ENCODE measurements around the gene KIF14. TPM values are rescaled to one million over a fixed set of nuclear protein-coding genes. Genes with fewer than 3 reads are reported as not detected.

The KIF14 gene, protein sequence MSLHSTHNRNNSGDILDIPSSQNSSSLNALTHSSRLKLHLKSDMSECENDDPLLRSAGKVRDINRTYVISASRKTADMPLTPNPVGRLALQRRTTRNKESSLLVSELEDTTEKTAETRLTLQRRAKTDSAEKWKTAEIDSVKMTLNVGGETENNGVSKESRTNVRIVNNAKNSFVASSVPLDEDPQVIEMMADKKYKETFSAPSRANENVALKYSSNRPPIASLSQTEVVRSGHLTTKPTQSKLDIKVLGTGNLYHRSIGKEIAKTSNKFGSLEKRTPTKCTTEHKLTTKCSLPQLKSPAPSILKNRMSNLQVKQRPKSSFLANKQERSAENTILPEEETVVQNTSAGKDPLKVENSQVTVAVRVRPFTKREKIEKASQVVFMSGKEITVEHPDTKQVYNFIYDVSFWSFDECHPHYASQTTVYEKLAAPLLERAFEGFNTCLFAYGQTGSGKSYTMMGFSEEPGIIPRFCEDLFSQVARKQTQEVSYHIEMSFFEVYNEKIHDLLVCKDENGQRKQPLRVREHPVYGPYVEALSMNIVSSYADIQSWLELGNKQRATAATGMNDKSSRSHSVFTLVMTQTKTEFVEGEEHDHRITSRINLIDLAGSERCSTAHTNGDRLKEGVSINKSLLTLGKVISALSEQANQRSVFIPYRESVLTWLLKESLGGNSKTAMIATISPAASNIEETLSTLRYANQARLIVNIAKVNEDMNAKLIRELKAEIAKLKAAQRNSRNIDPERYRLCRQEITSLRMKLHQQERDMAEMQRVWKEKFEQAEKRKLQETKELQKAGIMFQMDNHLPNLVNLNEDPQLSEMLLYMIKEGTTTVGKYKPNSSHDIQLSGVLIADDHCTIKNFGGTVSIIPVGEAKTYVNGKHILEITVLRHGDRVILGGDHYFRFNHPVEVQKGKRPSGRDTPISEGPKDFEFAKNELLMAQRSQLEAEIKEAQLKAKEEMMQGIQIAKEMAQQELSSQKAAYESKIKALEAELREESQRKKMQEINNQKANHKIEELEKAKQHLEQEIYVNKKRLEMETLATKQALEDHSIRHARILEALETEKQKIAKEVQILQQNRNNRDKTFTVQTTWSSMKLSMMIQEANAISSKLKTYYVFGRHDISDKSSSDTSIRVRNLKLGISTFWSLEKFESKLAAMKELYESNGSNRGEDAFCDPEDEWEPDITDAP (N-terminal part only)
- 3.1 TPM for total RNA-seq

DNA sequence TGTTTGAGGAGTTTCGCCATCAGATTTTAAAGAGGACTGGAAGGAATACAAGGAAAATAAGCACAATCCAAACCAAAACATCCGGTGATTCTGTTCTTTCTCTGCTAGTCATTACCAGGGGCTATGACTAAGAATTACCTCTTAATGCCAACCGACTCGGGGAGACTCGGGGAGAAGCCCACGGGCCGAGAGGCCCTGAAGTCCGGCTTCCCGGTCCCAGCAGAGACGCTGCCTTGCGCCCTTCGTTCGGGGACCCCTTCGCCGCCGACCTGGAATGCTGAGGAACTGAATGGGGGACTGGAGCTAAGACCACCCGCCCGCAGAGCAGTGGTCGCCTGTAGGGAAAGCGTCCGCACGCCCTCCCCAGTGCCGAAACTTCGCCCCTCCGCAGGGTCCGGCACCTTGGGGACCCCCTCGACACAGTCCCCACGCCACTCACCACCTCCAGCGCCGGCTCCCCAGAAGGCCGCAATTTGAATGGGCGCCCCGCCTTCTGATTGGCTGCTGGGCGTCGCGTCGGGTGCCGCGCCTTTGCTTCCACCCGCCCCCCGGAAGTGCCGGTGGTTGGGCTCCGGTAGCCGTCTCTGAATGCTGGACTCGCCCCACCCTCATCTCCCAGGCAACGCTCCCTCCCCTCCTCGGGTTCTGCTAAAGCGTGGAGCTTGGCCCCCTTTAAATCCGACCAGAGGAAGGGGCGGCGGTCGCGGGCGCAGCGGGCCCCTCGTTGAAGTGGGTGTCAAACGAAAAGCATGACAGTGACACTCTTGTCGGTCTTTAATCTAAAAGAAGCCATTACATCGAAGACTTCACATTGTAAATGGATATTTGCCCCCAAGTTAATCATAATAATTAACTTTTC, at the start of gene KIF14:
Gene KIF14, minus strand, starts transcription at position 479 of the 859 bp plus-strand sequence. CDS start 2,028 bp downstream, outside the sequence.
- ATAC-seq, result peak; percentile 98

DNA sequence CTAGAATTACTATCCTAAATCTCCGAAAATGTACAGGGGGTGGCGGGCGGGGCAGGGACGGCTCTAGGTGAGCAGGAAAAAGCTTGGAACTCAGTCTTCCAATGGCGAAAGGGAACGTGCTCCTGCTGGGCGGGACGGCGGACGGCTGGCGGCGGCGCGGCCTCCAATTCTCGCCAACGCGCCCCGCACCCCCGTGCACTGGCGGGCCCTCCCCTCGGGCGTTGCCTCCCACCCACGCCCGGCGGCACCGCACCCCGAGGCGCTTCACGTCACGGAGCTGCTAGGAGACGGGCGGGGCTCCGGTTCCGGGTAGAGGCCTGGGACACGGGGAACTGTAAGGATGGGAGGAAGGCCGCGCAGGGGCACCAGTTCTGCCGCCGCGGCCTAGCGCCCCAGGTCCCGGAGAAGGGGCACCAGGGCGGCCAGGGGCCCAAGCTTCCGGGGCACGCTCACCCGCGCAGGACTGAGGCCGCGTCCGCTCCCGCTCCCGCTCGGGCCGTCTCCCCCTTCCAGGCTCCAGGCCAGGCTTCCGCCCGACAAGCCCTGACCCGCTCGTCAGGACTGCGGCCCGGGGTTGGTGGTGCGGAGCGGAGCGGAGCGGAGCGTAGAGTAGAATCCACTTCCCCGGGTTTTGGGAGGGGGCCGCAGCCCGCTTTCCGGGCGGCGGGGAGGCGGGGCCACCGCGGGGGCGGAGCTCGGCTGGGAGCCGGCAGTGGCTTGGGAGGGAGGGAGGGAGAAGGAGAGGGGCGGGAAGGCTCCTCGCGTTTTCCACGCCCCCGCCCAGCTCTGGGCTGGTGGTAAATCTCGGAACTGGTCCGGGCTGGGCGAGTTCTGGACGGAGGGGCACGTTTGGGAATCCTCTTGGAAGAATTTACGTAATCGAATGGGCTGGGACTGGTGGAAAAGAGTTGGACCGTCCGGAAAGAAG, 49.0 kb upstream of the KIF14 start, which contains the start of gene DDX59:
Gene DDX59, minus strand, starts transcription at position 594 of the 928 bp plus-strand sequence. CDS start 3,167 bp downstream, outside the sequence.
- ATAC-seq, result peak; percentile 91

DNA sequence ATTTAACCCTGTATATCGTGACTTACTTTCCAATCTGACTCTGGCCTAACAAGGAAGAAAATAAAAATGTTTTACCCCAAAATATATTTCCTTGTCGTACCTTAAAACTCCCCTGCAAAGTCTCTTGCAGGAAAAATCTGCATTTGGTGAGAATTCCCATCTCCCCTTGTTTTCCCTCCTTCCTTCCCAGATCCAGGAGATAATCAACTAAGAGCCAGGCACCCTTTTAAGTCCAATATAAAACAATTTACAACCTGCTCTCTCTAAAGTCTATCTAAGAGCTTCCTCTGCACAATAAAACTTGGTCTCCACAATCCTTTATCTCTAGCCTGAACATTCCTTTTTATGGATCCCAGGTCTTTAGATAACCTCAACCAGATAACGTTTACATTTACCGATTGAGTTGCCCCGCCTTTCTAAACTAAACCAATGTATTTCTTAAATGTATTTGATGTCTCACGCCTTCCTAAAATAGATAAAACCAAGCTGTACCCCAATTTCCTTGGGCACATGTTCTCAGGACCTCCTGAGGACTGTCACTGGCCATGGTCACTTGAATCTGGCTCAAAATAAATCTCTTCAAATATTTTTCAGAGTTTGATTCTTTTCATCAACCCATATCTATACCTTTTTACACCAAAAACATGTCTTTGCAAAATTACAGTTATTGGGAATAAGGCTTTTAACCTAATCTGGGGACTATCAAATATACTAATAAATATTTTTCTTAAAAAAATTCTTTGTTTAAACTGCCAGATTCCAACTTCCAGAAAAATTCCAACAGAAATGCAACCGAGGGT, 48.2 kb upstream of the KIF14 start:
- ATAC-seq, result no peak

DNA sequence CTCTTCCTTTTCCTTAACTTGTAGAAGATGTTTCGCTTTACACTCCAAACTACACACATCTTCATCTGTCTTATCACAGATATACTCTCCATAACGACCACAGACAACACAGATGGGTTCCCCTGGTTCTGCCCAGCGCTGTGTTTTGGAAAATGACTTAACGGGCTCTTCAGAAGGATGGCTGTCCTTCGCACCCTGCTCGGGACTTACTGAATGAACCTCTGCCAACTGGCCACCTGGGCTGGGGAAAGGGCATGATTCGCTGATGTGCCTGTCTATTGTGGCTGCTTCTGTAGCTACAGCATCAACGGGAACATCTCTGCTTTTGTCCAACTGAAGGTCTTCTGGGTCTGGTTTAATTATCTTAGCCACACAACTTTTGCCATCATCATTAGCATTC, 45.8 kb upstream of the KIF14 start:
- no peak for ATAC-seq

DNA sequence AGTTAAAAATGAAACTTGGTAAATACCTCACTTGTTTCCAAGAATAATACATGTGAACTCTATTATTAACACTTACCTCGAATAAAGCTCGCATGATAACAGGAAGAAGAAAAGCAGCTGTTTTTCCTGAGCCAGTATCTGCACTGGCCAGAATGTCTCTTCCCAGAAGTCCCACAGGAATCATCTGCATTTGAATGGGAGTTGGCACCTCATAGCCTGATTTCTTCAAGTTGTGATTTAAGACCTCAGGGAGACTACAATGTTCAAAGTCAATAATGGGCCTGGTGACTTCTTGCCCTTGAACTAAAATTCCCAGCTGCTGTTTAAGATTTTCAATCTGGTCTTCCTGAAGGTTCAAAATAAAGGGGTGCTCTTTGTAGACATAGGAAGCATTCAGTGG, 45.3 kb upstream of the KIF14 start:
- ATAC-seq, result no peak

DNA sequence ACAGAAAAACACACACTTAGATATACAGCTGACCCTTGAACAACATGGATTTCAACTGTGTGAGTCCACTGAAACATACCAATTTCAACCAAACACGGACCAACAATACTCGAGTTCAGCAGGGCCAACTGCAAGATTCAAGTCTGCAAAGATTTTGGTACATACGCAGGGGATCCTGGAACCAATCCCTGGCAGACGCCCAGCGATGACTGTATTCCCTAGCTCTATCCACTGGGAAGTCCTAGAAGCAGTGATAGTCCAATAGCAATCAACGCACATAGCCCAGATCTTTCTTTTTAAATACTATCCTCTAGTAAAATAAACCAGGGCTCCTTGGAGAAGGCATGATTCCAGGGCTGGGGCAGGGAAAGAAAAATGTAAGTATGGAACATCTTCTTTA, 40.2 kb upstream of the KIF14 start:
- no peak for ATAC-seq

DNA sequence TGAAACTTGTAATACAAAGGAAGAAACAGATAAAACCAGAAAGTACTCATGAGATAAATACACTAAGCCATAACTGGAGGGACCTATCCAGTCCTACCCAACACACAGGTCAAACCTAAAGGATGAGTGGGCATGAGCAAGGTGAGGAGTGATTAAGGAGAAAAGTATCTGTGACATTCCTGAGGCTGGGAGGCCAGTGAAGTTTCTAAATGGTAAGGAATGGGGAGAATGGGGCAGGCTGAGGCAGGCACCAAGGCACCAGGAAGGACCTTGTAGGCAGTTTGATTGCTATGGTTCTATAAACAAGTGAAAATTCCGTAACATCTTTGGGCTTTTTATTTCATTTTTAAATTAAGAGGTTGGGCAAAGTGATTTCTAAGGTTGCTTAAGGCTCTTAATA, 38.7 kb upstream of the KIF14 start:
- peak; percentile 85 for ATAC-seq

DNA sequence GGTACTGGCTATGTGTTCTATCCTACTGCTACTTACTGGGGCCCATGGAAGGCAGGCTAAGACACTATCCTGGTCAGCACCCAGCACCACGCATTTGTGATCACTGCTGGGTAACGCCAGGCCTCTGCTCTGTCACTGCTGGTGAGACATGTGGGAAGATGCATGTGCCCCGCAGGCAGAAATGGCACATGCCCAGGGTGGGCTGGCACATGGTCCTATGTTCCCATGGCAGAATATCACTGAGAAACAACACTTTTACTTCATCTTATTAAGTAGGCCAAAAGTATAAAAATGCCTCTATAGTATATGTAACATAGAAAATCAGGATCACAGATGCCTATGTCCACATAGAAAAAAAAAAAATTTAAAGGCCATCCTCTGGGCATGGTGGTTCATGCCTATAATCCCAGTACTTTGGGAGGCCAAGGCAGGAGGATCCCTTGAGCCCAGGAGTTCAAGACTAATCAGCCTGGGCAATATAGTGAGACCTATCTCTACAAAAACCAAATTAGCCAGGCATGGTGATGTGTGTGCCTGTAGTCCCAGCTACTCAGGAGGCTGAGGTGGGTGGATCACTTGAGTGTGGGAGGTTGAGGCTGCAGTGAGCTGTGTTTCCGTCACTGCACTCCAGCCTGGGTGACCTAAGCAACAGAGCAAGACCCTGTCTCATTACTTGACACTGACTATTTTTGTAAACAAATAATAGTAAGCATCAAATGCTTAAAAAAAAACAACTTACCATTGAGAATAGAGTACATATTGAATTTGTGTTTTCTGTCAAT, 37.7 kb upstream of the KIF14 start:
- no peak for ATAC-seq

DNA sequence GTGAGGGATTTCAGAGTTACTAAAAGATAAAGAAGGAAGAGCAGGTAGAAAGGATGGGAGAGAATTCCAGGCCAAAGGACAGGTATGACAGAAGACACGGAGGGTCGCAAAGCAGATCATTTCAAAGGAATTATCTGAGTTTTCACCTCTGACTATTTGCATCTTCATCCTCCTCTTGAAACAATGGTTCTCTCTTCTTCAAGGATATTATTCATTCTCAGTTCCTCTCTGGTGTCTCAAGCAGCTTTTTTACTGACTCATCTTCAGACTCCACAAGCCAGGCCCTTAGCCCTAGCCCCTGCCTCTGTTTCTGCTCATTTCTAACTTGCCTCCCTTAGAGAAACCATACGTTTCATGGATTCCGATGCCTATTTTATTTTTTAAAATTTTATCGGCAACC, 34.1 kb upstream of the KIF14 start:
- ATAC-seq, result no peak

DNA sequence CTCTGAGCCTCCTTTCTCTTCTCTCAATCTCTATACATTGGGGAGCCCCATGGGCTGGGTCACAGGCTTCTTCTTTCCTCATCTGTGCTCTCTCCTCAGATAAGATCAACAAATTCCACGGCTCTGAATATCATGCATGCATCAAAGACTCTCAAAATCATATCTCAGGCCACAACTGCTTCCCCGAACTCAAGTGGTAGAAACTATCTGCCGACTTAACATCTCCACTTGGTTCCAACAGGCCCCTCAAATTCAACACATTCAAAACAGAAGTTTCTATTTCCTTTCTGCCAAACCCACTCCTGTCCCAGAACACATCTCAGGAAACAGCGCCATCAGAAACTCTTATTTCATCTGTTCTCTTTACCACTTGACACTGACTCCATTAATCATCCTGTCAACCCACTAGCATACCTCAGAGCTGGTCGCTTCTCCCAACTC, 32.5 kb upstream of the KIF14 start:
- ATAC-seq, result no peak

DNA sequence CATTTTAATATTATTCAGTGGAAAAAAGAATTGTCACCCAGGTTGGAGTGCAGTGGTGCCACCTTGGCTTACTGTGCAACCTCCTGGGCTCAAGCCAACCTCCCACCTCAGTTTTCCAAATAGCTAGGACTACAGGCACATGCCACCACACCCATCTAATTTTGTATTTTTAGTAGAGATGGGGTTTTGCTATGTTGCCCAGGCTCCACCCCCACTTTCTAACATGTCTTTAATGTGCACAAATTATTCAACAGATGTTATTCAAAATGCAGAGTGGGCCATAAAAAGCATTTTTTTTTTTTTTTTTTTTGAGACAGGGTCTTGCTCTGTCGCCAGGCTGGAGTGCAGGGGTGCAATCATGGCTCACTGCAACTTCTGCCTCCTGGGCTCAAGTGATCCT, 31.8 kb upstream of the KIF14 start:
- ATAC-seq, result no peak

DNA sequence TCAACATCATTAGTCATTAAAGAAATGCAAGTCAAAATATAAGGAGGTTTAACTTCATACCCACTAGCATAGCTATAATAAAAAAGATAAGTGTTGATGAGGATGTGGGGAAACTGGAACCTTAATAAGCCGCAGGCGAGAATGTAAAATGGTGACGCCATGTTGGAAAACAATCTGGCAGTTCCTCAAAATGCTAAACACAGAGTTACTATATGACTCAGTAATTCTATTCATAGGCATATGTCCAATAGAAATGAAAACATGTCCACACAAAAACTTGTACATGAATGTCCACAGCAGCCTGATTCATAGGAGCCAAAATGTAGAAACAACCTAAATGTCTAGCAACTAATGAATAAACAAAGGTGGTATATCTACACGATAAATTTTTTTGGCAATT, 26.0 kb upstream of the KIF14 start:
- ATAC-seq, result peak; percentile 82

DNA sequence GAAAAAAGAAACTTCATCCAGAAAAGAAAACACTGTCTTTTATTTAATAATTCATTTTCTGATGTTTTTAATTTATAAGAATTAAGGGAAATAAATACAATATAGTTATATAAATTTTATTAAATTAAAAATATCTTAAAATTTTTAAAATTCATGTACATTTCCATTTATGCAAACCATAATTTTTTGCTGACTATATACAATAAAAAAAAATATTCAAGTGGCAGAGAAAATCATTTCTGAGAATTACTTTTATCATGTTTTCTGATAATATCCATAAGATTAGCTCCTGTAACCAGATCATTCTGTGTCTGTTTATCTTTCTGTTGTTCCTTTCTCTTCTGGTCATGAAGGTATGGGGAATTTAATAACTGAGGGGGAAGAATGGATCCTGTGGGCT, 23.5 kb upstream of the KIF14 start:
- no peak for ATAC-seq

DNA sequence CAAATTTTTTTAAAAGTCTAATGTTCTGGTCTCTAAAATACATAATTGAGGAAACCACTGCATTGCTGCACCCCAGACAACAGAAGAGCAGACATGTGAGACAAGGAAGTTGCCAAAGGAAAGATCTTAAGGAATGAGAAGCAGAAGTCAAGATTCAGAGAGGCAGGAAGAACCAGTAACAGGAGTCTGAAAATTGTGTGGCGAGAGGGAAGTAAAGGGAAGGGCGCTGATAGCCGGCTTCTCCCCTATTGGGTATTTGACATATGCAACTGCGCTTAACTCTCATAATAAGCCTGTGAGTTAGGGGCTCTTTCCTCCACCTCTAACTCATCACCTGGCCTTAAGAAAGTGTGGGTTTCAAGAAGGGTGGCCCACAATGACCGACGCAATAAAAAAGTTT, 21.9 kb upstream of the KIF14 start:
- no peak for ATAC-seq

DNA sequence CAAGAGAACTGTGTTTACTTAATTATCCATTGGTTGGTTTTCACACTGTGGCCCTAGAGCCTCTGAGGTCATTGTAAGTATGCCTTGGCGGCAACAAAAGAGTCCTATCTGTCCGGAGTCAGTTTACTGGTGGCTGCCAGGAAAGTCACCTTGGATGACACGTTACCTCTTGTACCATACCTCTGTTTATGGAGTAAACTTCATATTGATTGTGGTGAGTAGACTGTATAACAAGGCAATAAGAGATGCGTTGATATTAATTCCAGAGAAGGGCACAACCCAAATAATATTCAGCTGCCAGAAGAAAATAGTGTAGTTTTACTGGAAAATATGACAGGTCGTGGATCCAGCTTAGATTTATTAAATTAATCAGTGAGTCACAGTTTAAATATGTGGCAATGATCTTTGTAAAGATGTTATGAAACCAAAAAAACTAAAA, 20.4 kb upstream of the KIF14 start:
- peak; percentile 66 for ATAC-seq

DNA sequence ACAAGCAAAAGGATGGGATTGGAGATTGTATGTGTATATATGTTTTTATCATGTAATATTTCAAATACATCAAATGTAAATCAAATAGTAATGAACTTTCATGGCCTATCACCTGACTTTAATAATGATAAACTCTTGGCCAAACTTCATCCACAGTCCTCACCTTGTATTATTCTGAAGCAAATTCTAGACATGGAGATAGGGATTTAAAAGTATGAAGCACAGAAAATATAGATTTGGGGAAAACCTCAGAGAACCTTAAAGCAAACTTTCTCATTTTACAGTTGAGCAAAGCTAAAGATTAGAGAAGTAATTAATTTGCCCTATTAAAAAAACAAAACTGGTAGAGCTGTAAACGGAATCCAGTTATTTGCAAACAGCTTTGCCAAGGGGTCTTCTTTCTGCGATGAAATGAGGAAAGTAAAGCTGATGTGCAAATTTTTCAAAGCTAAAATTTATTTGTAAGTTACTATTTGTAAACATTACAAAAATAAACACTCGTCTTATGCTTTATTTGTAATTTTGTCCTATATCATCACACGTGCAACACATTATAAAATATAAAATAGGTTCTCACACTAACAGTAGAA, 19.9 kb upstream of the KIF14 start:
- ATAC-seq, result no peak

DNA sequence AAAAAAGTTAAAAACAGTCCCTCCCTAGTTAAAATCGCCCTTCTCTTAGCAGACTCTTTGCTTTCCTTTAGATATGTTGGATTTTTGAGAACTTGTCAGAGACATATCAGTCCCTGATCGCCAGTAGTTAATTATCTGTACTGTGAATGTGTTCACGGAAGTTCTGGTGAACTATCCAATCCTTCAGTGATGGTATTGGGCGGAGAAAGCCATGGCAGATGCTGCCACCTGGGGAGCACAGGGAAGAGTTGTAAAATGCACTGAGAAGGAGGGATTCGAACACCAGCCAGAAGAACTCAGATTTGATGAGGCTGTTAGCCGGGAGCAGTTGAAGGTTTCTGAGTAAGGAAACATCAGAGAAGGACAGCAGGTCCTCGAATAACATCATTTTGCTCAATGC, 17.5 kb upstream of the KIF14 start:
- no peak for ATAC-seq

DNA sequence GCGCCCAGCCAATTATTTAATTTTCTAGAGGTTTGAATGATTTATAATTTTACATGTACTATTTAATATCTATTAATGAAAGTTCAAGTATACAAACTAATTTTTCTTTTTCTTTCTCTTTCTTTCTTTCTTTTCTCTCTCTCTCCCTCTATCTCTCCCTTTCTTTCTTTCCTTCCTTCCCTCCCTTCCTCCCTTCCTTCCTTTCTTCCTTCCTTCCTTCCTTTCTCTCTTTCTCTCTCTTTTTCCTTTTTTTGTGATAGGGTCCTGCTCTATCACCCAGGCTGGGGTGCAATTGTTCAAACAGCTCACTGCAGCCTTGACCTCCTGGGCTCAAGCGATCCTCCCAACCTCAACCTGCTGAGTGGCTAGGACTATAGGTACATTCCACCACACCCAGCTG, 16.1 kb upstream of the KIF14 start:
- ATAC-seq, result no peak
